Endothelial cell of hepatic sinusoid (primary cell): ENCODE data around the gene ARHGEF16.

Source experiments
- in situ Hi-C: cut with HindIII; loops from 2 replicates; pipeline ENCODE4 v1.10.0; 2017; ENCODE audit warnings: low sequenced_read_pairs

The ARHGEF16 gene

GRCh38 chr1:3453891-3454810 lies at the start of gene ARHGEF16:
ARHGEF16 (plus strand) TSS chr1:3454665; CDS start chr1:3463085, 8,420 bp downstream.
- in situ Hi-C loops = loop anchor here (5.0 kb wide), 1 partner anchor 68 kb away; no protein-coding TSS in a partner anchor

GRCh38 chr1:3404801-3405200 lies 49.7 kb upstream of the ARHGEF16 start:
- in situ Hi-C loops = loop anchor here (5.0 kb wide), 2 partner anchors 42 to 92 kb away; no protein-coding TSS in a partner anchor

- in situ Hi-C loops = loop anchor here (5.0 kb wide), 2 partner anchors 43 to 93 kb away; no protein-coding TSS in a partner anchor
Measured at GRCh38 chr1:3405491-3405890, 49.0 kb upstream of the ARHGEF16 start.

DNA sequence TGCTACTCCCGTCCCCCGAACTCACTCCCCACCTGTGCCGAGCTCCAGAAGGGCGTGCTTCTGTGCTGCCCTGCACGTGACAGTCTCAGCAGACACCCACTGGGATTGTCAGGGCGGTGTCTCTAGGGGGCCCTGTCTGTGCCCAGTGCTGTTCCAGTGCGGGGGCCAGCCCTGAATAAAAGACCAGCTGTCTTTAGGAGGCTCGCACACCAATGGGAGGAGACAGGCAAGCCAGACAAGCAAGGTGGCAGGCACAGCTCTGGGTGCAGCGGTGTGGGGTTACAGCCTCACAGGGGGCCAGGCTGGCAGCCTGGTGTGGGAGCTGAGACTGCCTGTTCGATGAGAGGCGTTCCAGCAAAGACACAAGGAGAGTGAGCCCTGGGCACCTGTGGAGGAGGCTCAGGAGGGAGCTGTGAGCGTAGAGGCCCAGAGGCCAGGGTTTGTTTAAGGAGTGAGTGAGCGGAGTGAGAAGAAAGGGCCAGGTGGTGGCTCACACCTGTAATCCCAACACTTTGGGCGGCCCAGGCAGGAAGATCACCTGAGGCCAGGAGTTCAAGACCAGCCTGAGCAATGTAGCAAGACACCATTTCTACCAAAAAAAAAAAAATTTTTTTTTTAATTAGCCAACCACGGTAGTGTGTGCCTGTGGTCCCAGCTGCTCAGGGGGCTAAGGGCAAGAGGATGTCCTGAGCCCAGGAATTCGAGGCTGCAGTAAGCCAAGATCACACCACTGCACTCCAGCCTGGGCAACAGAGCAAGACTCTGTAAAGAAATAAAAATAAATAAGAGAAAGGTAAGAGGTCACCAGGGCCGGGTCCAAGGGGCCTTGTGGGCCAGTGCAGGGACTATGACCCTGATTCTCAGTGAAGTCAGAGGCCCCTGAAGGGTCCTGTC lies 48.2 kb upstream of the ARHGEF16 start:
- in situ Hi-C loops = loop anchor here (5.0 kb wide), 2 partner anchors 44 to 94 kb away; no protein-coding TSS in a partner anchor

DNA sequence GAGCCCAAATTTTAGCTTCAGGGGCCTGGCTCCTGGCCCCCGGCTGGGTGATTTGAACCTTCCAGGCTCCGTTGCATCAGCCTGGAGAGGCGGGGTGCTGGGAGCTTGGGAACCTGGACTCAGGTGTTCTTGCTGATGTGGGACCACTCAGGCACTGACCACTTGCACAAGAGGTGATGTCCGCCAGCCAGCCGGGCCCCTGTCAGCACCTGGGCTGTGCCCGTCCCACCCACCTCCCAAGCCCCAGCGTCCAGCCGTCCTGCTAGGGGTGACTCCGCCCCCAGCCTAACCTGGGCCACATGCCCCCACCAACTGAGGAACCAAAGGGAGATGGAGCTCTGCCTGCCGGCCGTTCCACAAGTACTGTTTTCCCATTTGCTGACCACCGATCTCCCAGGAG lies 47.4 kb upstream of the ARHGEF16 start:
- in situ Hi-C loops = loop anchor here (5.0 kb wide), 2 partner anchors 45 to 95 kb away; no protein-coding TSS in a partner anchor

DNA sequence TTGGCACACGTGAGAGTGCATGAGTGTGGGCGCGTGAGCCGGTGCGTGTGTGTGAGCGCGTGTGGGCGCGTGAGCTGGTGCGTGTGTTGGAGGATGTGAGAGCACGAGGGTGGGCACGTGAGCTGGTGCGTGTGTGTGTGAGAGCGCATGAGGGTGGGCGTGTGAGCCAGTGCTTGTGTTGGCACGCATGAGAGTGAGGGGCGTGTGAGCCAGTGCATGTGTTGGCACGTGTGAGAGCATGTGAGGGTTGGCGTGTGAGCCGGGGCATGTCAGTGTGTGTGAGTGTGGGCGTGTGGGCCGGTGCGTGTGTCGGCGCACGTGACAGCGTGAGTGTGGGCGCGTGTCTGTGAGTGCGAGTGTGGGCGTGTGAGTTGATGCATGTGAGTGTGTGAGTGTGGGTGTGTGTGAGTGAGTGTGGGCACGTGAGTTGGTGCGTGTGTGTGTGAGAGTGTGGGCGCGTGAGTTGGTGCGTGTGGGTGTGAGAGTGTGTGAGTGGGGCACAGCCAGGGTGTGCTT lies 45.7 kb upstream of the ARHGEF16 start:
- in situ Hi-C loops = loop anchor here (5.0 kb wide), 2 partner anchors 47 to 97 kb away; no protein-coding TSS in a partner anchor

GRCh38 chr1:3409366-3410141 lies 44.9 kb upstream of the ARHGEF16 start:
- in situ Hi-C loops = loop anchor here (5.0 kb wide), 2 partner anchors 47 to 97 kb away; no protein-coding TSS in a partner anchor

GRCh38 chr1:3410142-3410925 lies 44.1 kb upstream of the ARHGEF16 start:
- in situ Hi-C loops = no loop called here

GRCh38 chr1:3411806-3412205 lies 42.7 kb upstream of the ARHGEF16 start:
- in situ Hi-C loops = no loop called here

- in situ Hi-C loops = no loop called here
Measured at GRCh38 chr1:3412376-3412775, 42.1 kb upstream of the ARHGEF16 start.

- in situ Hi-C loops = no loop called here
Measured at GRCh38 chr1:3413975-3414710, 40.3 kb upstream of the ARHGEF16 start.

DNA sequence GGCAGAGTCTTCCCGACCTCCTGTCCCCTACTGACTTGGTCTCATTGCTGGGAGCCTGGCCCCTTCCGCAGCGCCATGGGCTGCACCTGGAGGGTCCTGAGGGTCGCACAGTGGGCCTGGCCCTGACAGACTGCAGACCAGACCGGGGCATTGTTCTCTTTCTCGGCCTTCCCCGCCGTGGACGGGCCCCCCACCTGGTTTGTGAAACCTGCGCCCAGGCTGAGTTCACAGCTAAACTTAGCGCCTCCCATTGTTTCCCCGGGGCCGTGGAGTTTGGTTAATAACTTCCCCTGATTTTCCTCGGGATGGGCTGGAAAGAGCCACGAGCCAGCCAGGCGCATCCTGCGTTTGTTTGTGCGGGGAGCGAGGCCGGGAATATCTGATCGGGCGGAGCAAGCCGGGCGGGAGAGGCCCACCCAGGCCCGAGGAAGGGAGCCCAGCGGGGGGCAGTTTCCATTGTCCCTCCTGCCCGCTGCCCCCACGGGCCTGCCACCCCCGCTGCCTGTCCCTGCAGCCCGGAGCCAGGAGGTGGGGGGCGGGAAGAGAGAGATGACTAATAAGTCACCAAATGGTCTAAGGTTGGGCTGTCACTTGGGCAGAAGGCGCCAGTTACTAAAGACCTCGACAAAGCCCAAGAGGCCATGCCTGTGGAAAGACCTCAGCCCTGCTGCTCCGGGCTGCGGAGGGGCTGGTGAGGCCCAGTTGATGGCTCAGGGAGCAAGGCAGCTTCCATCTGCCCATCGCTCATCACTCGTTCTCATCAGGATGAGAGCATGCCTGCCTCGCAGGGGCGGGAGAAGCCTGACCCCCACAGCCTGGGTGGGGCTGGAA lies 39.0 kb upstream of the ARHGEF16 start:
- in situ Hi-C loops = no loop called here

GRCh38 chr1:3417082-3417739 lies 37.3 kb upstream of the ARHGEF16 start:
- in situ Hi-C loops = no loop called here

DNA sequence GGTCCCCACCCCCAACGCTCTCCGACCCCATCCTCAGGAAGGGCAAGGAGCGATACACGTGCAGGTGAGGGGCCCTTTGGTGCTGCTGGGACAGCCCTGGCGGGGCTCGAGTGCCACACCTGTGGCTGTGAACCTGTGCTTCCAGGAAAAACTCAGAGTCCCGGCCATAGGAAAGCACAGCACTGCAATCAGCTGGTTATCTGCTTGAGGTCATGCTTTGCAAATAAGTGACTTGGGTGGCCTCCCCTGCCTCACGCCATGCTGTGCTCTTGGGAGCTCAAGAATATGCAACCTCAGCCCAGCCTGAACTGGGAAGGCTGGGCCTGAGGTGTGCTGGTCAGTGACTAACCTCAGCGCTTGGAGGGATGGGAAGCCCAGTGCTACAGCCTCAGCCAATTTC lies 36.5 kb upstream of the ARHGEF16 start:
- in situ Hi-C loops = no loop called here

DNA sequence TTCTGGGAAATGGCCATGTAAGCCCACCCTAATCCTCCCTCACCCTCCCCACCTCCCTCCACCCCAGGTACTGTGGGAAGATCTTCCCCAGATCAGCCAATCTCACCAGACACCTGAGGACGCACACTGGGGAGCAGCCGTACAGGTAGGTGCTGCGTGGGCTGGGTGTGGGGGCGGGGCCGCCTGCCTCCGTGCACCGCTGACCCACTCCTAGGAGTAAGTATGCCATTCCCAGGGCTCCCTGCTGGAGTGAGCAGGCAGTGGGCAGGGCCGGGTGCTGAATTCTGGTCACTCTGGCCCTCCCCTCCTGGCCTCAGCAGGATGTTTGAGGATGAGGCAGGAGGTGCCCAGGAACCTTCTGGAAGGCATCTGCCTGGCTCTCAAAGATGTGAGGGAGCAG lies 35.9 kb upstream of the ARHGEF16 start:
- in situ Hi-C loops = no loop called here

GRCh38 chr1:3419415-3420204 lies 34.9 kb upstream of the ARHGEF16 start:
- in situ Hi-C loops = loop anchor here (5.0 to 10.0 kb wide), 4 partner anchors 58 to 995 kb away; no protein-coding TSS in a partner anchor
